A673 (cell line): Measurements from ENCODE around the gene TAF6.

Experiments used
- EZH2 ChIP-seq: fragments of 200-600 bp; sonication (generic); IDR thresholded peaks from 2 replicates; pipeline ENCODE4 v1.6.1; 2017; ENCODE audit warnings: borderline replicate concordance, low read depth, mild to moderate bottlenecking, mixed read lengths, antibody characterized with exemption, low read length; ENCODE audit not compliant: poor library complexity, severe bottlenecking
- TF ChIP-seq, protein P1 (sequence below): fragments of 300-800, 200-600 bp; sonication (generic); conservative IDR thresholded peaks from 2 replicates; pipeline ENCODE4 v1.5.1; 2017; ENCODE audit warnings: low read depth, mild to moderate bottlenecking, antibody characterized with exemption, low read length, moderate library complexity, mixed read lengths

DNA sequence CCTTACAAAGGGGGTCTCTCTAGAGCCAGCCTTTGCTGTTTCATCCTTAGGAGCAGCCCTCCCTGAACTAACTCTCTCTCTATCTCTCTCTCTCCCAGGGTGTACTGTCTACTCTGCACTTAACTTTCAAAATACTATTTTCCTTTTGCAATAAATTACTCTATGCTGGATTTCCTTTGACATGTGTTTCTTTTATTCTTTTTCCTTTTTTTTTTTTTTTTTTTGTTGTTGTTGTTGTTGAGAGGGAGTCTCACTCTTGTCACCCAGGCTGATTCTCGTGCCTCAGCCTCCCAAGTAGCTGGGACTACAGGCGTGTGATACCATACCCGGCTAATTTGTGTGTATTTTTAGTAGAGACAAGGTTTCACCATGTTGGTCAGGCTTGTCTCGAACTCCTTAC lies 36.2 kb downstream of the TAF6 start:
- TF ChIP-seq, protein P1, sequence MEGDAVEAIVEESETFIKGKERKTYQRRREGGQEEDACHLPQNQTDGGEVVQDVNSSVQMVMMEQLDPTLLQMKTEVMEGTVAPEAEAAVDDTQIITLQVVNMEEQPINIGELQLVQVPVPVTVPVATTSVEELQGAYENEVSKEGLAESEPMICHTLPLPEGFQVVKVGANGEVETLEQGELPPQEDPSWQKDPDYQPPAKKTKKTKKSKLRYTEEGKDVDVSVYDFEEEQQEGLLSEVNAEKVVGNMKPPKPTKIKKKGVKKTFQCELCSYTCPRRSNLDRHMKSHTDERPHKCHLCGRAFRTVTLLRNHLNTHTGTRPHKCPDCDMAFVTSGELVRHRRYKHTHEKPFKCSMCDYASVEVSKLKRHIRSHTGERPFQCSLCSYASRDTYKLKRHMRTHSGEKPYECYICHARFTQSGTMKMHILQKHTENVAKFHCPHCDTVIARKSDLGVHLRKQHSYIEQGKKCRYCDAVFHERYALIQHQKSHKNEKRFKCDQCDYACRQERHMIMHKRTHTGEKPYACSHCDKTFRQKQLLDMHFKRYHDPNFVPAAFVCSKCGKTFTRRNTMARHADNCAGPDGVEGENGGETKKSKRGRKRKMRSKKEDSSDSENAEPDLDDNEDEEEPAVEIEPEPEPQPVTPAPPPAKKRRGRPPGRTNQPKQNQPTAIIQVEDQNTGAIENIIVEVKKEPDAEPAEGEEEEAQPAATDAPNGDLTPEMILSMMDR: no peak
- no peak for TF ChIP-seq EZH2
